Stimulated activated CD4-positive, alpha-beta T cell treated with anti-CD3 and anti-CD28 coated beads, Interleukin-2, amount 100 ng/mL, for 4 hours (primary cell): ENCODE data around the gene DBI.
"Not testable (repeated sequence)": the region's sequence is repeated elsewhere in the genome, so short reads cannot be mapped to it uniquely, and the experiment has no call there.

Source experiments
- DNase-seq: peaks from one replicate; pipeline ENCODE4 v3.0.0-alpha.2; 2020; ENCODE audit warnings: low read depth

Gene DBI

DNA sequence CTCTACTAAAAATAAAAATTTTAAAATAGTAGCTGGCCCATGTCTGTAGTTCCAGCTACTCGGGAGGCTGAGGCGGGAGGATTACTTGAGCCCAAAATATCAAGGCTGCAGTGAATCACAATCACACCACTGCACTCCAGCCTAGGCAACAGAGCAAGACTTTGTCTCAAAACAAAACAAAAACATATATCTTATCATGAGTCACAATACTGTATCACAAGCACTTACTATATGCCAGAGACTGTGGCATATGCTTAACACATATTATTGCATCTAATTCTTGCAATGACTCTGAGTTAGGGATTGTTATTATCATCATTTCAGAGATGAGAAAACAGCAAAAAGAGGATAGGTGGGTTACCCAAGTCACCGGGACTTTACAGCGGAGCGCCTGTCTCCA lies 35.3 kb downstream of the DBI start:
- no peak for DNase-seq

DNA sequence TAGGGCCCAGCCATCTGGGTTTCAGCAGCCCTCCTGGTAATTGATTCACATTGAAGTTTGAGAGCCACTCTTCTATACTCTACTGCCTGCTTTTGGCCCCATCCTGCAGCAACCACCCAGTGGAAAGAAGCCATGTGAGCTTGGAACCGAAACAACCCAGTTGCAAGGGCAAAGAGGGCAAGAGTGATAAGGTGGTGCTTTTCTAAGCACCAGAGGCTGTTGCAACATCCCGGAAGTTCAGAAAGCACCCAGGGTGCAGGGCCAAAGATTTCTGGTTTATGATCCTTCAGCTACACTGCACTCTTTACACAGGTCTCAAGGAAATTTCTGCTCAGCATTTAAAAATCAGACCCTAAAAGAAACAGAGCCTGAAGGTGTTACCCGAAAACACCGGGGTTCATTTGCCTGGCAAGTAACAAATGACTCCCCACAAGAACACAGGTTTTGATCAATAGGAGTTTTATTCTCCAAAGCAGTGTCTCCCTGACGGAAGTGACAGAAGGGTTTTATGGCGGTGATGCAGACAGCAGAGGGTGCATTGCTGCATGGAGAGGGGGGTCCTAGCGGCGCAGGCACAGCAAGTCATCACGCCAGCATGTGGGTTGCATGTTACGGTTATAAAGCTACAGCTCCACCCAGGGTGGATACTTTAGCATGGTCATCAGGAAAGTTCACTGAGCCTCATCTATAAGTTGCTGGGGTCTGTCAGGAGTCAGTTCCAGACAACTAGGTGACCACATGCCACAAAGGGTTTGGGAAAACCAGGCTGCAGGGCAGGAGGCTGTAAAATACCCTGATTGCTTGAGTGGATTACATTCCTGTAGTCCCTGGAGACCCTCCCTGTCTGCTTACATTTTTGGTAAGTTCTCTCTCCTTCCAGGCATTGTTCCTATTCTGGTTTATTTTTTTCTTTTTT lies 36.1 kb downstream of the DBI start:
- no peak for DNase-seq

DNA sequence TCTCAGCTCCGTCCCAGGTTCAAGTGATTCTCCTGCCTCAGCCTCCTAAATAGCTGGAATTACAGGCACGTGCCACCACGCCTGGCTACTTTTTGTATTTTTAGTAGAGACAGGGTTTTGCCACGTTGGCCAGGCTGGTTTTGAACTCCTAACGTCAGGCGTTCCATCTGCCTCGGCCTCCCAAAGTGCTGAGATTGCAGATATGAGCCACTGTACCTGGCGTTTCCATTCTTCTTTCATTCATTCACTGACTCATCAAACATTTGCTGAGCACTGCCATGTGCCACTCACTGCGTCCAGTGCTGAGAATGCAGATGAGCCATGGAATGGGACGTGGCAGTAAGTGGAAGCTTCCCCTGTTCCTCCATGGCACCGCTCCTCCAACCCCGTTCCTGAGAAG lies 36.8 kb downstream of the DBI start:
- not testable (repeated sequence) for DNase-seq

DNA sequence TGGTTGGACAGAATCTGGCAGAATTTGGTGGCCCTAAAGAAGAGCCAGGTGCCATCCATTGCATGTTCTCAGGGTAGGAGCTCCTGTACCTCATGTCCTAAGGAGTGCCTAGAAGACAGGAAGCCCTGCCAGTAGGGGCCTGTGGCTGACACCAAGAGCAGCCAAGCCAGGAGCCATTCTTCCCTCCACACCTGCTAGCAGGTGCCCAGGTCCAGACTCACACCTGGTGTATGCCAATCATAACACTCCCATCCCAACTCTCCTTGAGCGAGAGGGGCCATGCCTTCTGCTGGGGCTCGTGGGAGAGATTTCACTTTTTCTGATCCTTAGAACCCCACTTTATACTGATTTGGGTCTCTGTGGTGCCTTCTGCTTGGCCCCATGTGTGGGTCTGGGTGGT lies 38.4 kb downstream of the DBI start:
- DNase-seq = no peak

DNA sequence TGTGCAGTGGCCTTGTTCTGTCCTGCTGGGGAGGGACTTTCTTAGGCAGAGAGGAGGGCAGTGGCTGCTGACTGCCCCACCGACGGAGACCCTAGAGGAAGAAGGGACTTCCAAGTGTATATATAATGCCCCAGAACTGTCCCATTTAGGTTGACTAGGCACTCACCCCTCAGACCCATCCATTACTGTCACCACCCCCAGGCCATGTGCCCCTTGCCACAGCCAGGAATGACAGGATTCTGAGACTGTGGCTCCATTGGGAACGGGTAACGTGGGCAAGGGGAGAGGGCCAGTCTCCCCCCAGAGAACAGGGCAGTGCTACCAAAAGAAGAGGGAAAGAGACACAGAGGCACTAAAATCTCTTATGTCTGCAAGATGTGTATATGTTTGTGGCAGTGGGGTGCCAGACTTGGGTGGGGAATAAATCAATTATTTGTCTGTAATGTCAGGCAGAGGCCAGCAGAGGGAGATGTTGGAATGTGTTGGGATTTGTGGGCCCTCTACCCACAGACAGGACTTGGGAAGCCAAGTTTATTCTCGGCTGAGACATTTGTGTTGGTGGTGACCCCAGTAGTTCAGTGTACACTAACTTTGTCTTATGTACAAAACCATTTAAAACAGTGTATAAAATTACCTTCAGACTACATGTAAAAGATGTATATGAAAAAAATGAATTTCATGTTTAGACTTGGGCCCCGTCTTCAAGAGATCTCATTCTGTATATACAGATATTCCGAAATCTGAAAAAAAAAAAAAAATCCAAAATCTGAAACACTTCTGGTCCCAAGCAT lies 40.8 kb downstream of the DBI start:
- no peak for DNase-seq

DNA sequence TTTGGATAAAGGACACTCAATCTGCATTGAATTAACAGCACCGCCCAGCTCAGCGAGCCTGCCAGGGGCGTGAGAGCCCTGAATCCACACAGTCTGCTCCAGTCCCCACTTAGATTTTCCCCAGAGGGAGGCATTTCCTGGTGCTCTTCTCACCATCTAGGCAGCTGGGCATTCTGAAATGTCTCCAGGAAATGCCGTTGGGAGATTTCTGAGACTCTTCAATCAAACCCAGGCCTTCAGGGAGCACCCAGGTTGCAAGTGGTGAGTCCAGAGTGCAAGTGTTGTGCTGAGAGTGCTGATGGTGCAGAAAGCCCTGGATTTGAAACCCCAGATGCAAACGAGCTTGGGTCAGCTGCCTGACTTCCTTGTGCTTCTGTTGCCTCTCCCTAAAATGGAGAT lies 41.4 kb downstream of the DBI start:
- no peak for DNase-seq

DNA sequence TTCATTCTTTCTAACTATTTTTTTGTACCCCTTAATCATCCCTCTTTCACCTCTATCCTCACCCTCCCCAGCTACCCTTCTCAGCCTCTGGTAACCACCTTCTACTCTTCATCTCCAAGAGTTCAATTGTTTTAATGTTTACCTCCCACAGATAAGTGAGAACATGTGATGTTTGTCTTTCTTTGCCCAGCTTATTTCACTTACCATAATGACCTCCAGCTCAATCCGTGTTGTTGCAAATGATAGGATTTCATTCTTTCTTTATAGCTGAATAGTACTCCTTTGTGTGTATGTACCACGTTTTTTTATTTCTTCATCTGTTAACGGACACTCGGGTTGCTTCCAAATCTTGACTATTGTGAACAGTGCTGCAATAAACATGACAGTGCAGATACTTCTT lies 42.7 kb downstream of the DBI start:
- DNase-seq = no peak

DNA sequence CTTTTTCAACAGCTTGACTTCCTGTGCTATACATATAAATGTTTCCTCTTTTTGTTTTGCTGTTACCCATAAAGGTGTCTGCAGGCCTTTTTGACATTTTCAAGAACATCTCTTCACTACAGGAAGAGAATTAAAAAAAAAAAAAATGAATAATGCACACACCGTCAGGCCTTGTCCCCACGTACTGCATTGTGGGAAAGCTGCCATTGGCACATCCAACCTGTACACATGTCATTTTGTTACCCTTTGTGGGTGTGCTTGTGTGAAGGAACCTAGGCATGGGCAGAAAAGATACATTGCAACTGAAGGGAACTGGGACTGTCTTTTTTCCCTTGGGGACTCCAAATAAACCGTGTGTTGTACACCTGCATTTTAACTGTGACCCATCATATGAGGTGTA lies 48.1 kb downstream of the DBI start:
- DNase-seq = no peak

DNA sequence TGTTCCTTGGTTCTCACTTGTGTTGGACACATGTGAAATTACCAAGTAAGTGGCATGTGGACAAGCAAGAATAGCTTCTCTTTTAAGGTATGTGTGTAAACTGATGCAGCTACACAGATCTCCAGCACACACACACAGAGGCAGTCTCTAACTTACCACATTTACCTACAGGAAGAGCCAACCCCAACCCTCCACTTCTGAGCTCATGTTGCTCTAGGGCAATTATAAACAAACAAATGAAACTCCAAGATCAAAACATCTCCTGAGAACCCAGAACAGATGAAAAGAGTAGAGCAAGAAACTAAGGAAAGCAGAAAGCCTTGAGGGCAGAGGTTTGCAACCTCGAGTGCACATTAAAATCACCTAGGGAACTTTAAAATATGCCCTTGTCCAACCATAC lies 48.9 kb downstream of the DBI start:
- DNase-seq = no peak

DNA sequence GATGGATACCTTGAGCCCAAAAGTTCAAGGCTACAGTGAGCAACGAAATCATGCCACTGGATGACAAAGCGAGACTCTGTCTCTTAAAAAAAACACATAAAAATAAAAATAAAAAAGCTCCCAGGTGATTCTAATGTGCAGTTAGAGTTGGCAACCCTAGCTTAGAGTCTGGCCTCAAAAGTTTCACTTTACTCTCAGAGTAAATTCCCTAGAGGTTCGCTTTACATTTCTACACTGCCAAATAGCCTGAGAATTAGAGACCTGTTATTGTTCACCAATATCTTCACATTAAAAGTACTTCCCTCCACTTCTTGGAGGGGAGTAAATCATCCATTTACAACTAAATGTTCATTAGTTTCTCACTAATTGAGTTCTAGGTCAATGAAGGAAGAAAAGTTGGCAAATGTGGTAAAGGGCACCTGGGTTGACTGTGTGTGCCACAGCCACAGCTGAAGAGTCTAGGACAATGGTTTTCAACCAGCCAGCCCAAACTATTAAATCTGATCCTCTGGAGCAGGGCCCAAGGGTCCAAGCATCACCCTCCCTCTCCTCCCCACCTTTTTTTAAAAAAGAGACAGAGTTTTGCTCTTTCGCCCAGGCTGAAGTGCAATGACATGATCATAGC lies 49.6 kb downstream of the DBI start:
- no peak for DNase-seq

DNA sequence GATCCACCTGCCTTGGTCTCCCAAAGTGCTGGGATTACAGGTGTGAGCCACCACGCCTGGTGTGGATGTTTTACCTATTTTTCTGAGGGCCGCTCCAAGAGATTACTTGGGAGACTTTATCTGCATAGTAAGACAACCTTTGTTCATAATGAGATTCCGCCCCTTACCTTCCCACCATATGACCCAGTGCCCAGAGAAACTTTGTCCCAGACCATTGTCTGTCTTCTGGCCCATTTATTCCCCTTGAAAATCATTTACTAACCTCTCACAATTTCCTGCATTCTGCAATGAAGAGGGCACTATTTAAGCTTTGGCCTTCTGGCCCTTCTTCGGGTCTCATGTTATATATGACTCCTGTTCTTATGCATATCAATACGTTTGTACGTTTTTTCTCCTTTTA lies 51.1 kb downstream of the DBI start:
- no peak for DNase-seq

DNA sequence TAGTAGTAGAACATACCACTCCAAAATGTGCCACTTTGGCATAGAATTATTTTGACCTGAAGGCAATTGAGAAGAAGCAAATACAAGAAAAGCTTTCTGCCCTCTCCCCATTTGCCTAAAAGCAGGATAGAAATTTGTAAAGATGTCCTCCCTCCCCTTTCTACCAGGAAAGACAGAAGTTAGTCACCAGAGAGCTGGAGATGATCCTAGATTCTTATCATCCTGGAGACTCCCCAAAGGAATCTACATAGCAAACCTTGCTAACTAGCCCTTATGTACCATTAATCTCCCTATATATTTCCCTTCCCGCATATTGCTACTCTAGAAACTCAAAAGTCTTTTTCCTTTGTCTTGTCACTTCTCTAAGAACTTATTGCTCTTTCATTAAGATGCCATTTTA lies 52.3 kb downstream of the DBI start:
- no peak for DNase-seq

DNA sequence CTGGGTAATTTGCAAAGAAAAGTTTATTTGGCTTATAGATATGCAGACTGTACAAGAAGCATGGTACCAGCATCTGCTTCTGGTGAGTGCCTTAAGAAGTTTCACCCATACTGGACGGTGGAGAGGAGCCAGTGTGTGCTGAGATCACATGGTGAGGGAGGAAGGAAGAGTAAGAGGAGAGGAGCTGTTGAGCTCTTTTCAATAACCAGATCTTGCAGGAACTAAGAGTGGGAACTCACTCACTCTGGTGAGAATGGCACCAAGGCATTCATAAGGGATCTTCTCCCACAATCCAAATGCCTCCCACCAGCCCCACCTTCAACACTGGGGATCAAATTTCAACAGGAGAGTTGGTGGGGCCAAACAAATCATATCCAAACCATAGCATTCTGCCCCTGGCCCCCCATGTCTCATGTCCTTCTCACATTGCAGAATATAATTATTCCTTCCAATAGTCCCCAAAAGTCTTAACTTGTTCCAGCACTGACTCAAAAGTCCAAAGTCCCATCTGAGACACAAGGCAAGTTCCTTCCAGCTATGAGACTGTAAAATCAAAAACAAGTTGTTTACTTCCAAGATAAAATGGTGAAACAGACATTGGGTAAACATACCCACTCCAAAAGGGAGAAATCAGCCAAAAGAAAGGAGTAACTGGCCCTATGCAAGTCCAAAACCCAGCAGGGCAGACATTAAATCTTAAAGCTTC lies 53.2 kb downstream of the DBI start:
- DNase-seq = no peak

DNA sequence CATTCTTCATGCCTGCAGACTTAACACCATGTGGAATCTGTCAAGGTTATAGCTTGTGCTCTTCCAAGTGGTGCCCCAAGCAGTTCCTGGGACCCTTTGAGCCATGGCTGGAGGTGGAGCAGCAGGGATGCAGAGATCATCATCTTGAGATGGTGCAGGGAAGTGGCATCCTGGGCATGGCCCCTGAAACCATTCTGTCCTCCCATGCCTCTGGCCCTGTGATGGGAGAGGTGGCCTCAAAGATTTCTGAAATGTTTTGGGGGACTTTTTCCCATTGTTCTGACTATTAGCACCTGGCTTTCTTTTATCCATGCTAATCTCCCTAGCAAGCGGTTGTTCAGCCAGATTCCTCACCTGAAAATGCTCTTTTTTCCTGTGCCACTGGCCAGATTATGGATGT lies 54.5 kb downstream of the DBI start:
- no peak for DNase-seq

DNA sequence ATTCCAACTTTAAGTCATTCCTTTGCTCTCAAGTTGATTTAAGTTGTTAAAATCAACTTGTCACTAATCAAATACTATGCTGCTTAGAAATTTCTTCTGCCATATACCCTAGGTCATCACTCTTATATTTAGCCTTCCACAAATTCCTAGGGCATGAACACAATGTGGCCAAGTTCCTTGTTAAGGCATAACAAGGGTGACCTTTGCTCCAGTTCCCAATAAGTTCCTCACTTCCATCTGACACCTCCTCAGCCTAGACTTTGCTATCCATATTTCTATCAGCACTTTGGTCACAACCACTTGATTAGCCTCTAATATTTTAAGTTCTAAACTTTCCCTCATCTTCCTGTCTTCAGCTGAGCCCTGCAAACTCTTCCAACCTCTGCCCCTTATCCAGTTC lies 55.0 kb downstream of the DBI start:
- no peak for DNase-seq
